PC-9 (cell line): ENCODE data around the gene NSL1. TPM values are rescaled to one million over a fixed set of nuclear protein-coding genes. Genes with fewer than 3 reads are reported as not detected.

ENCODE experiments used
- BruUV-seq: library from RNA; stranded (reverse); fragments of 400-500 nt; replicated peaks from 2 replicates; lab custom pipeline; 2021; lab: Mats Ljungman, UMichigan
- CTCF ChIA-PET: fragments of 300-600 bp; sonication (Branson Sonifier 250); formaldehyde crosslinking; loops from one replicate; lab custom pipeline; 2022; ENCODE audit warnings: antibody characterized with exemption; lab: Charles Lee
- POLR2A ChIA-PET: fragments of 300-600 bp; sonication (Branson Sonifier 250); formaldehyde crosslinking; loops from one replicate; lab custom pipeline; 2022; ENCODE audit warnings: antibody characterized with exemption; ENCODE audit not compliant: unreplicated experiment; lab: Charles Lee
- DNase-seq, 2 experiments: peaks; one replicate each; pipeline versions ENCODE4 v3.0.0 to v3.0.0-alpha.2; 2015 to 2022; ENCODE audit warnings: mixed read lengths in 1 of 2
- H2AFZ ChIP-seq: fragments of 200-600 bp; sonication (generic); 2 replicates; pipeline ENCODE4 v1.8.1; 2017; ENCODE audit warnings: antibody characterized with exemption
- H3F3A ChIP-seq: fragments of 200-600 bp; sonication (generic); 2 replicates; pipeline ENCODE4 v1.8.1; 2017; ENCODE audit warnings: antibody characterized with exemption, mild to moderate bottlenecking, low read depth; ENCODE audit not compliant: insufficient read depth
- H3K27ac ChIP-seq: fragments of 200-600 bp; sonication (generic); 2 replicates; pipeline ENCODE4 v1.6.1; 2016; ENCODE audit warnings: mixed run types
- H3K27me3 ChIP-seq: fragments of 200-600 bp; sonication (generic); 2 replicates; pipeline ENCODE4 v1.6.1; 2016; ENCODE audit warnings: low read depth, mixed run types; ENCODE audit not compliant: insufficient read depth
- H3K36me3 ChIP-seq: fragments of 200-600 bp; sonication (generic); 2 replicates; pipeline ENCODE4 v1.6.1; 2016; ENCODE audit warnings: low read depth, mixed run types
- H3K4me1 ChIP-seq: fragments of 200-600 bp; sonication (generic); replicated peaks from 2 replicates; pipeline ENCODE4 v1.6.1; 2016; ENCODE audit warnings: mixed run types; ENCODE audit not compliant: insufficient read depth
- H3K4me2 ChIP-seq: fragments of 200-600 bp; sonication (generic); 2 replicates; pipeline ENCODE4 v1.6.1; 2017; ENCODE audit warnings: mixed run types
- H3K4me3 ChIP-seq: fragments of 200-600 bp; sonication (generic); 2 replicates; pipeline ENCODE4 v1.6.1; 2016; ENCODE audit warnings: mixed run types
- H3K79me2 ChIP-seq: fragments of 200-600 bp; sonication (generic); 2 replicates; pipeline ENCODE4 v1.6.1; 2017; ENCODE audit warnings: low read depth, mixed run types
- H3K9me2 ChIP-seq: fragments of 200-600 bp; sonication (generic); 2 replicates; pipeline ENCODE4 v1.8.1; 2017; ENCODE audit warnings: mild to moderate bottlenecking; ENCODE audit not compliant: insufficient read depth
- H3K9me3 ChIP-seq: fragments of 200-600 bp; sonication (generic); 2 replicates; pipeline ENCODE4 v1.8.1; 2016; ENCODE audit warnings: low read depth; ENCODE audit not compliant: insufficient read depth
- H4K20me1 ChIP-seq: fragments of 200-600 bp; sonication (generic); 2 replicates; pipeline ENCODE4 v1.8.1; 2017; ENCODE audit not compliant: insufficient read depth
- EZH2 ChIP-seq: fragments of 200-600 bp; sonication (generic); IDR thresholded peaks from 2 replicates; pipeline ENCODE4 v1.8.0; 2017; ENCODE audit warnings: antibody characterized with exemption, low read depth
- intact Hi-C: fragments of 100-400 bp; cut with micrococcal nuclease; formaldehyde crosslinking; loops from one replicate; pipeline ENCODE4 v1.10.0; 2022; ENCODE audit not compliant: unreplicated experiment
- total RNA-seq: library from RNA; stranded (reverse); gene quantifications from 2 replicates; pipeline ENCODE4 v1.2.3, GENCODE V29; 2021
- TF ChIP-seq, protein P1 (sequence below): fragments of 200-600 bp; sonication (generic); conservative IDR thresholded peaks from 2 replicates; pipeline ENCODE4 v1.6.1; 2017; ENCODE audit warnings: mixed run types, antibody characterized with exemption, mild to moderate bottlenecking, moderate library complexity

Gene NSL1
- total RNA-seq, 1 experiment from 2014 or later: 32.4 TPM

DNA sequence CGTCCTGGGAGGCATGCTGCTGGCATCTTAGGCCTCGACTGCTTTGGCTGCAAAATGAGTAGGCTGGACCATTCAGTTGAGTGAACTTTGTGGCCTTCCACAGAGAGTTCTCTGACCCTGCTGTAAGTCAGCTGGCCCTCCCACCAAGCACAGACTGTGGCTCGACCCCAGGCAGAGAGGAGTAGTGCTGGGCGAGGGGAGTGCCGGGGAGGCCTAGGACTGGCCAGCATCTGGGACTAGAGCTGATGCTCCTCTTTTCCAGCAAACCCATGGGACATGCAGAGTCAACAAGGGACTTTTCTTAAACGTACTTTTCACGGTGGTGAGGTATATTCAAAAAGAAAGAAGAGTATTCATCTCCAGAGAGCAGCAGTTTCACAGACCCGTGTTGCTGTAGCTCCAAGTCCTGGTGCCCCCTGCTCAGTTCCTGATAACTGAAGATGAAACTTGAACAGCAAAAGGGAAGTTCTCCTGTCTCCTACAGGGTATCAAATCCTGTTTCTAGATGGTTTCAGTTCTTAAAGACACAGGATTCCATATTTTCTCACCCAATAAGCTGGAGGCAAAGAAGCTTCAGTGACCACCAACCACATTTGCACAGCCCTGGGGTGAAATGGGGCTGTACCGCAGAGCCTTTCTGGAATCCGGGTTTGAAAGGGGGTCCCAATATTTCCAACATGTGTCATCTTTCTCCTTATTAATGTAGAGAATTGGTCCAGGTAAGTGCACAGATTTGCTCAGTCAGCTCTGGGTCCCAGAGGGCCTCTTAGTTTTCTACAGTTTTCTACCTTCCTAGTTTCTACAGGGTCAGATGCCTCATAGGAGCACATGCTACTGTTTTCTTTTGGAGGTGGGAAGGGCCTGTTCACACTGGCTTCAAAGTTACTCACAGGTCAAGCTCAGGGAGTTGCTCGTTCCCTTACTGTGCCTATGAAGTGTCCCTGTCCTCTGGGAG is 112.8 kb downstream of the NSL1 start:
- TF ChIP-seq, protein P1, sequence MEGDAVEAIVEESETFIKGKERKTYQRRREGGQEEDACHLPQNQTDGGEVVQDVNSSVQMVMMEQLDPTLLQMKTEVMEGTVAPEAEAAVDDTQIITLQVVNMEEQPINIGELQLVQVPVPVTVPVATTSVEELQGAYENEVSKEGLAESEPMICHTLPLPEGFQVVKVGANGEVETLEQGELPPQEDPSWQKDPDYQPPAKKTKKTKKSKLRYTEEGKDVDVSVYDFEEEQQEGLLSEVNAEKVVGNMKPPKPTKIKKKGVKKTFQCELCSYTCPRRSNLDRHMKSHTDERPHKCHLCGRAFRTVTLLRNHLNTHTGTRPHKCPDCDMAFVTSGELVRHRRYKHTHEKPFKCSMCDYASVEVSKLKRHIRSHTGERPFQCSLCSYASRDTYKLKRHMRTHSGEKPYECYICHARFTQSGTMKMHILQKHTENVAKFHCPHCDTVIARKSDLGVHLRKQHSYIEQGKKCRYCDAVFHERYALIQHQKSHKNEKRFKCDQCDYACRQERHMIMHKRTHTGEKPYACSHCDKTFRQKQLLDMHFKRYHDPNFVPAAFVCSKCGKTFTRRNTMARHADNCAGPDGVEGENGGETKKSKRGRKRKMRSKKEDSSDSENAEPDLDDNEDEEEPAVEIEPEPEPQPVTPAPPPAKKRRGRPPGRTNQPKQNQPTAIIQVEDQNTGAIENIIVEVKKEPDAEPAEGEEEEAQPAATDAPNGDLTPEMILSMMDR: no peak
- TF ChIP-seq EZH2: no peak
- Histone ChIP-seq H3K9me3 (no peaks in the 10 kb centered on the region), H3K9me2 (no peaks in the 10 kb centered on the region), H4K20me1 (no peaks in the 10 kb centered on the region), H3K27me3 (peaks cover 3% of the 10 kb centered on the region), H3K79me2 (no peaks in the 10 kb centered on the region), H3K27ac (no peak overlapping the region), H3K36me3 (no peaks in the 10 kb centered on the region), H3F3A (no peaks in the 10 kb centered on the region), H3K4me1 (no peaks in the 10 kb centered on the region), H3K4me2 (no peak overlapping the region), H3K4me3 (no peak overlapping the region), H2AFZ (no peak overlapping the region)
- intact Hi-C loops: no loop called here
- ChIA-PET POLR2A (interaction anchor here (0.7 kb wide), 1 partner anchor 83 kb away, joined by 3 read pairs; no protein-coding TSS in a partner anchor), CTCF (interaction anchor here (1.5 kb wide), 1 partner anchor 223 kb away, joined by 4 read pairs; no protein-coding TSS in a partner anchor)
- BruUV-seq: no TSS peak
- no peak for DNase-seq

DNA sequence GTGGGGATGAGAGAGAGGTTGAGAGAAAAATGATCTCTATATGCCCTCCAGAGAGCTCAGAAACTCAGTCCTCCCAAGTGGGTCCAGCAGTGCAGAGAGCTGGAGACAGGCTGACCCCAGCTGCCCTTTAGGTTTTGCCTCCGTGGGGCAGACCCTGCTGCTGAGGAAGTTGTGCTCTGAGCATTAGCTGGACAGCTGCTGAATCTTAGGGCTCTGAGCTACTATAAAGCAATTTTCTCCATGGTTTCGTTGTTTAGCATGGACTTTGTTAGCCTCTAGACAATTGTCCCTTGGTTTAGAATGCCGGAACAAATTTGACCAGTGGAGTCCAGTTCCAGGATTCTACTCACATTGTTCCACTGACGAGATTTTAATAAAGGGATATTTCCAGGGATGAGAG is 114.0 kb downstream of the NSL1 start:
- ChIA-PET POLR2A (no interaction called here), CTCF (interaction anchor here (1.5 kb wide), 1 partner anchor 222 kb away, joined by 4 read pairs; no protein-coding TSS in a partner anchor)
- BruUV-seq: no TSS peak
- H4K20me1 ChIP-seq: no peaks in the 10 kb centered on the region
- no peak overlapping the region for H3K4me2 ChIP-seq
- H3K4me1 ChIP-seq: no peaks in the 10 kb centered on the region
- no peak overlapping the region for H3K27ac ChIP-seq
- intact Hi-C loops: no loop called here
- no peaks in the 10 kb centered on the region for H3K27me3 ChIP-seq
- H3K79me2 ChIP-seq: no peaks in the 10 kb centered on the region
- H2AFZ ChIP-seq: no peak overlapping the region
- DNase-seq: no peak
- no peaks in the 10 kb centered on the region for H3K36me3 ChIP-seq
- H3F3A ChIP-seq: no peaks in the 10 kb centered on the region
- no peak for TF ChIP-seq EZH2
- TF ChIP-seq, protein P1: no peak
- H3K9me2 ChIP-seq: no peaks in the 10 kb centered on the region
- no peaks in the 10 kb centered on the region for H3K9me3 ChIP-seq
- no peak overlapping the region for H3K4me3 ChIP-seq

DNA sequence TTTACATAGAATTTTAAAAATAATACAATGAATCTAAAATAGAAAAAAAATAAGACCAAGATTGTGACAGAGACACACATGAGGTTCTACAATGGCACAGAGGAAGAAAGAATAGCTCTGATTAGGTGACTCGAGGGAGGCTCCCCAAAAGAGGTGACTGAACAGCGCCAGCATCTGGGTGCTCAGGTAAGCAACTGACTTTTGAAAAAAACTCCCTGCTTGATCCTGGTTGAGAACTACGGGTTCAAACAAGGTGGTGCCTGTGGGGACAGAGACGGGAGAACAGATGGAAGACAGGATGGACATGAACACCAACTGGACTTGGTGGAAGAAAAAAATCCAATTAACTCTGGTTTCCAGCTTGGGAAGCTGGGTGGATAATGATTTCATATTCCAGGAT is 114.4 kb downstream of the NSL1 start:
- 0 out of 2 replicates have a peak, but pooled peaks cover 1% of the 10 kb centered on the region for H3K4me1 ChIP-seq
- H3K79me2 ChIP-seq: no peaks in the 10 kb centered on the region
- no peaks in the 10 kb centered on the region for H3K36me3 ChIP-seq
- no peaks in the 10 kb centered on the region for H3K9me3 ChIP-seq
- ChIA-PET POLR2A (no interaction called here), CTCF (no interaction called here)
- H3K4me3 ChIP-seq: no peak overlapping the region
- no TSS peak for BruUV-seq
- H3K27ac ChIP-seq: no peak overlapping the region
- no peak for TF ChIP-seq EZH2
- TF ChIP-seq, protein P1: no peak
- no peaks in the 10 kb centered on the region for H3K27me3 ChIP-seq
- intact Hi-C loops: no loop called here
- no peaks in the 10 kb centered on the region for H3F3A ChIP-seq
- DNase-seq: no peak
- no peak overlapping the region for H2AFZ ChIP-seq
- no peak overlapping the region for H3K4me2 ChIP-seq
- H4K20me1 ChIP-seq: no peaks in the 10 kb centered on the region
- no peaks in the 10 kb centered on the region for H3K9me2 ChIP-seq

Other genes with a start within 250 kb of the NSL1 start
- 10.2 and 10.8 TPM in 2 replicates for gene ATF3, start 183.0 kb downstream of the NSL1 start, total RNA-seq
- gene BATF3, start 91.9 kb downstream of the NSL1 start, total RNA-seq: 0.50 and 1.3 TPM in 2 replicates
- 10.2 and 12.3 TPM in 2 replicates for gene TATDN3, start 117 bp upstream of the NSL1 start, total RNA-seq
- not detected in 2 replicates for gene SPATA45, start 55.9 kb upstream of the NSL1 start, total RNA-seq
- 5.5 and 13.1 TPM in 2 replicates for gene FLVCR1, start 66.5 kb upstream of the NSL1 start, total RNA-seq
- 0.55 TPM in 1 of 2 replicates, not detected in the other for gene VASH2, start 158.8 kb upstream of the NSL1 start, total RNA-seq
- gene ANGEL2, start 224.1 kb upstream of the NSL1 start, total RNA-seq: 35.4 and 42.6 TPM in 2 replicates